GM21723 (cell line): Measurements from ENCODE around the gene VWF.

Source experiments
- ATAC-seq: cut with Tn5 transposase; IDR thresholded peaks from one replicate; pipeline ENCODE4 v1.9.1; 2021; ENCODE audit warnings: mild to moderate bottlenecking, moderate library complexity; ENCODE audit not compliant: unreplicated experiment

Gene VWF

GRCh38 chr12:6062757-6063735, 61.4 kb downstream of the VWF start:
- no peak for ATAC-seq

- ATAC-seq = no peak
Measured at GRCh38 chr12:6062395-6062756, 62.1 kb downstream of the VWF start.

GRCh38 chr12:6061660-6062059, 62.8 kb downstream of the VWF start:
- ATAC-seq = no peak

- ATAC-seq = no peak
Measured at GRCh38 chr12:6059860-6060565, 64.5 kb downstream of the VWF start.

GRCh38 chr12:6059221-6059620, 65.2 kb downstream of the VWF start:
- ATAC-seq = no peak

- ATAC-seq = no peak
Measured at GRCh38 chr12:6058481-6059161, 65.8 kb downstream of the VWF start.

GRCh38 chr12:6057700-6058099, 66.8 kb downstream of the VWF start:
- ATAC-seq = no peak

GRCh38 chr12:6056406-6057240, 67.8 kb downstream of the VWF start:
- no peak for ATAC-seq

GRCh38 chr12:6053541-6053940, 70.9 kb downstream of the VWF start:
- ATAC-seq = no peak

GRCh38 chr12:6052940-6053329, 71.5 kb downstream of the VWF start:
- ATAC-seq = no peak

- no peak for ATAC-seq
Measured at GRCh38 chr12:6052206-6052939, 72.1 kb downstream of the VWF start.

GRCh38 chr12:6049992-6050391, 74.5 kb downstream of the VWF start:
- no peak for ATAC-seq

GRCh38 chr12:6049587-6049986, 74.9 kb downstream of the VWF start:
- ATAC-seq = no peak

GRCh38 chr12:6047249-6048237, 76.9 kb downstream of the VWF start:
- ATAC-seq = no peak

GRCh38 chr12:6046511-6047180, 77.8 kb downstream of the VWF start:
- ATAC-seq = no peak

- ATAC-seq = no peak
Measured at GRCh38 chr12:6045438-6045837, 79.0 kb downstream of the VWF start.

GRCh38 chr12:6044082-6044481, 80.4 kb downstream of the VWF start:
- ATAC-seq = no peak

GRCh38 chr12:6042446-6042845, 82.0 kb downstream of the VWF start:
- ATAC-seq = no peak
